BE2C (cell line): ENCODE data around the gene SLC7A7.

Experiments used
- DNase-seq: peaks from one replicate; pipeline ENCODE4 v3.0.0-alpha.2; 2020
- H3K27me3 ChIP-seq: fragments of 250-450 bp; sonication (Bioruptor Pico); 2 replicates; pipeline ENCODE4 v1.5.1; 2020; ENCODE audit warnings: mild to moderate bottlenecking
- H3K36me3 ChIP-seq: fragments of 250-450 bp; sonication (Bioruptor Pico); 2 replicates; pipeline ENCODE4 v1.5.1; 2020; ENCODE audit warnings: mild to moderate bottlenecking
- H3K4me1 ChIP-seq: fragments of 250-450 bp; sonication (Bioruptor Pico); 2 replicates; pipeline ENCODE4 v1.5.1; 2020
- H3K4me3 ChIP-seq: 2 replicates; pipeline ENCODE4 v1.5.1; 2011; ENCODE audit warnings: low read depth, low read length
- H3K9me3 ChIP-seq: fragments of 250-450 bp; sonication (Bioruptor Pico); 2 replicates; pipeline ENCODE4 v1.5.1; 2020
- CTCF ChIP-seq: IDR thresholded peaks from 2 replicates; pipeline ENCODE4 v1.5.1; 2012; ENCODE audit warnings: mild to moderate bottlenecking, low read depth, low read length

SLC7A7 gene

GRCh38 chr14:22821193-22822015 is 6.2 kb upstream of the SLC7A7 start:
- H3K4me3 ChIP-seq: no peak overlapping the region
- no peak for TF ChIP-seq CTCF

GRCh38 chr14:22820731-22821130 is 5.5 kb upstream of the SLC7A7 start:
- DNase-seq: no peak
- H3K36me3 ChIP-seq: no peaks in the 10 kb centered on the region
- no peaks in the 10 kb centered on the region for H3K9me3 ChIP-seq
- no peak overlapping the region for H3K4me3 ChIP-seq
- no peaks in the 10 kb centered on the region; the same call in 1 of the 2 replicates for H3K4me1 ChIP-seq
- H3K27me3 ChIP-seq: no peaks in the 10 kb centered on the region
- no peak for TF ChIP-seq CTCF

More at GRCh38 chr14:22821193-22822015, 6.2 kb upstream of the SLC7A7 start:
- Histone ChIP-seq H3K36me3 (no peaks in the 10 kb centered on the region), H3K9me3 (no peaks in the 10 kb centered on the region), H3K4me1 (no peaks in the 10 kb centered on the region; the same call in 1 of the 2 replicates), H3K27me3 (no peaks in the 10 kb centered on the region)
- DNase-seq: no peak

GRCh38 chr14:22819151-22819988 is 4.1 kb upstream of the SLC7A7 start:
- H3K4me1 ChIP-seq: no peaks in the 10 kb centered on the region; the same call in 1 of the 2 replicates
- no peaks in the 10 kb centered on the region for H3K9me3 ChIP-seq
- H3K27me3 ChIP-seq: peaks cover 9% of the 10 kb centered on the region
- H3K4me3 ChIP-seq: no peak overlapping the region
- no peaks in the 10 kb centered on the region for H3K36me3 ChIP-seq
- no peak for DNase-seq
- no peak for TF ChIP-seq CTCF

- H3K36me3 ChIP-seq: no peaks in the 10 kb centered on the region
- H3K4me1 ChIP-seq: no peaks in the 10 kb centered on the region; the same call in 1 of the 2 replicates
- H3K27me3 ChIP-seq: peaks cover 18% of the 10 kb centered on the region
- no peak overlapping the region for H3K4me3 ChIP-seq
- TF ChIP-seq CTCF: no peak
- DNase-seq: no peak
- no peaks in the 10 kb centered on the region for H3K9me3 ChIP-seq
These were observed 862 bp downstream of the SLC7A7 start for GRCh38 chr14:22814373-22814772.

GRCh38 chr14:22813145-22813544 is 2.1 kb downstream of the SLC7A7 start:
- Histone ChIP-seq H3K27me3 (peaks cover 18% of the 10 kb centered on the region), H3K4me1 (no peaks in the 10 kb centered on the region), H3K4me3 (no peak overlapping the region), H3K36me3 (no peaks in the 10 kb centered on the region), H3K9me3 (no peaks in the 10 kb centered on the region)
- no peak for DNase-seq
- no peak for TF ChIP-seq CTCF
